Measurements from ENCODE around the gene MRPS17. TPM values are rescaled to one million over a fixed set of nuclear protein-coding genes. Genes with fewer than 3 reads are reported as not detected.

Gene MRPS17
- polyA plus RNA-seq, 1 donor (not counting 4 experiments of a cell fraction or from before 2014, with no cell fraction given), result 40.8 TPM

DNA sequence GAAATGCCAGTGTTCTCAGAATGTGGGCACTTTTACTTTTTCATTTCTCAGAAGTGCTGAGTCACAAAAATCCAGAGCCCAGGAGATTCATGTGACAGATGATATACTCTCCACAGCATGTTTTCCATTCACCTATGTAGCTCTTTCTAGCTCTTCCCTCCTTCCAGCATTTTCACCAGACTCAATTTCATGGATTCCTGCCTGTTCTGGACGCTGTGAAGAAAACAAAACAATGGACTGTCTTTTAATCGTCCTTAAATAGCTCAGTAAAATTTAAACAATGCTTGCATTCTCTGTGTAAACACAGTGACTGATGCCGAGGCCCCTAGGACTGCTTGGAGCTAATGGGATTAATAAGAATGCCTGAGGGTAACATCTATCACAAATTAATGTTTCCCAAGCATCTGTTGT, 38.9 kb upstream of the MRPS17 start:
- H2AFZ ChIP-seq (ENCODE audit: control insufficient read depth, low read length), result no peak overlapping the region
- no peak overlapping the region for H3K4me3 ChIP-seq (ENCODE audit: control insufficient read depth in 2 of 3, extremely low read depth in 1 of 3, insufficient read depth in 2 of 3, low read depth in 1 of 3, low read length in 3 of 3)
- H3K9me3 ChIP-seq (ENCODE audit: control insufficient read depth, low read depth, low read length), result no peaks in the 10 kb centered on the region
- H3K4me2 ChIP-seq (ENCODE audit: control insufficient read depth, extremely low read depth, insufficient read depth, low read depth, low read length), result no peak overlapping the region
- no peak for DNase-seq (ENCODE audit: low read depth, low spot score)
- no peak for FAIRE-seq
- H3K79me2 ChIP-seq (ENCODE audit: control insufficient read depth, insufficient read depth, low read length), result no peaks in the 10 kb centered on the region
- no peaks in the 10 kb centered on the region for H3K4me1 ChIP-seq (ENCODE audit: control insufficient read depth, extremely low read depth, insufficient read depth, low read length)
- no peaks in the 10 kb centered on the region for H3K27me3 ChIP-seq (ENCODE audit: control insufficient read depth, extremely low read depth, insufficient read depth, low read length)
- dilution Hi-C loops (cut with MboI; ENCODE audit: extremely low pct_ligation_motif_present, low sequenced_read_pairs), result no loop called here
- no peaks in the 10 kb centered on the region for H3K36me3 ChIP-seq (ENCODE audit: control insufficient read depth in 2 of 2, extremely low read depth in 1 of 2, insufficient read depth in 2 of 2, low read length in 2 of 2)
- no peaks in the 10 kb centered on the region for H4K20me1 ChIP-seq (ENCODE audit: control insufficient read depth, extremely low read depth, insufficient read depth, low read length)
- H3K9ac ChIP-seq (ENCODE audit: control insufficient read depth, extremely low read depth, insufficient read depth, low read length), result no peak overlapping the region
- H3K27ac ChIP-seq (ENCODE audit: control insufficient read depth, insufficient read depth, low read length), result no peak overlapping the region
- H3K9me1 ChIP-seq (ENCODE audit: control insufficient read depth, extremely low read depth, insufficient read depth, low read length), result no peaks in the 10 kb centered on the region
- TF ChIP-seq, protein P1, sequence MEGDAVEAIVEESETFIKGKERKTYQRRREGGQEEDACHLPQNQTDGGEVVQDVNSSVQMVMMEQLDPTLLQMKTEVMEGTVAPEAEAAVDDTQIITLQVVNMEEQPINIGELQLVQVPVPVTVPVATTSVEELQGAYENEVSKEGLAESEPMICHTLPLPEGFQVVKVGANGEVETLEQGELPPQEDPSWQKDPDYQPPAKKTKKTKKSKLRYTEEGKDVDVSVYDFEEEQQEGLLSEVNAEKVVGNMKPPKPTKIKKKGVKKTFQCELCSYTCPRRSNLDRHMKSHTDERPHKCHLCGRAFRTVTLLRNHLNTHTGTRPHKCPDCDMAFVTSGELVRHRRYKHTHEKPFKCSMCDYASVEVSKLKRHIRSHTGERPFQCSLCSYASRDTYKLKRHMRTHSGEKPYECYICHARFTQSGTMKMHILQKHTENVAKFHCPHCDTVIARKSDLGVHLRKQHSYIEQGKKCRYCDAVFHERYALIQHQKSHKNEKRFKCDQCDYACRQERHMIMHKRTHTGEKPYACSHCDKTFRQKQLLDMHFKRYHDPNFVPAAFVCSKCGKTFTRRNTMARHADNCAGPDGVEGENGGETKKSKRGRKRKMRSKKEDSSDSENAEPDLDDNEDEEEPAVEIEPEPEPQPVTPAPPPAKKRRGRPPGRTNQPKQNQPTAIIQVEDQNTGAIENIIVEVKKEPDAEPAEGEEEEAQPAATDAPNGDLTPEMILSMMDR (optimal IDR thresholded peaks at IDR 0.05 in 1 of 3, IDR thresholded peaks at IDR 0.05 in 1 of 3, conservative IDR thresholded peaks at IDR 0.05 in 1 of 3; ENCODE audit: extremely low read depth in 1 of 3, insufficient read depth in 2 of 3, low read length in 3 of 3), result no peak
- no peak for TF ChIP-seq EZH2 (IDR thresholded peaks at IDR 0.05; ENCODE audit: low read length)

DNA sequence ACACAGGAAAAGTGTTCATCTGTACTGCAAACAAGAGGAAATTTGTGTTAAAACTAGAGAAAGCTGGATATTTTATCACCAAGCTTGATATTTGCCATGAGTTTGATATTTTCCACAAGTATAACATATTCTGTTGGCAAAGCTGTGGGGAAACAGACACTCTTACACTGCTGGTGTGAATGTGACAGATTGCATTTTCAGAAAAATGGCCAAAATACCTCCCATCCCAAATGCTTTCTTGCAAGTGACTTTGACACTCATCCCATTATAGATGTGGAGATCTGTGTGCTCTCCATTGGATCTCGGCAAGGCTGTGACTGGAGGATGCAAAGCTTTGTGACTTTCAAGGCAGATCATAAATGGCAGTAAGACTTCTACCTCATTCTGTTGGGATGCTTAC, 33.9 kb upstream of the MRPS17 start:
- dilution Hi-C loops (cut with MboI; ENCODE audit: extremely low pct_ligation_motif_present, low sequenced_read_pairs), result no loop called here
- Histone ChIP-seq H3K4me1 (ENCODE audit: control insufficient read depth, extremely low read depth, insufficient read depth, low read length) (no peaks in the 10 kb centered on the region), H2AFZ (ENCODE audit: control insufficient read depth, low read length) (no peak overlapping the region), H3K9ac (ENCODE audit: control insufficient read depth, extremely low read depth, insufficient read depth, low read length) (no peak overlapping the region), H4K20me1 (ENCODE audit: control insufficient read depth, extremely low read depth, insufficient read depth, low read length) (no peaks in the 10 kb centered on the region), H3K79me2 (ENCODE audit: control insufficient read depth, insufficient read depth, low read length) (no peaks in the 10 kb centered on the region), H3K27ac (ENCODE audit: control insufficient read depth, insufficient read depth, low read length) (no peak overlapping the region), H3K9me1 (ENCODE audit: control insufficient read depth, extremely low read depth, insufficient read depth, low read length) (no peaks in the 10 kb centered on the region), H3K27me3 (ENCODE audit: control insufficient read depth, extremely low read depth, insufficient read depth, low read length) (no peaks in the 10 kb centered on the region), H3K36me3 (ENCODE audit: control insufficient read depth in 2 of 2, extremely low read depth in 1 of 2, insufficient read depth in 2 of 2, low read length in 2 of 2) (no peaks in the 10 kb centered on the region), H3K4me2 (ENCODE audit: control insufficient read depth, extremely low read depth, insufficient read depth, low read depth, low read length) (no peak overlapping the region), H3K4me3 (ENCODE audit: control insufficient read depth in 2 of 3, extremely low read depth in 1 of 3, insufficient read depth in 2 of 3, low read depth in 1 of 3, low read length in 3 of 3) (no peak overlapping the region), H3K9me3 (ENCODE audit: control insufficient read depth, low read depth, low read length) (no peaks in the 10 kb centered on the region)
- no peak for TF ChIP-seq EZH2 (IDR thresholded peaks at IDR 0.05; ENCODE audit: low read length)
- TF ChIP-seq, protein P1 (optimal IDR thresholded peaks at IDR 0.05 in 1 of 3, IDR thresholded peaks at IDR 0.05 in 1 of 3, conservative IDR thresholded peaks at IDR 0.05 in 1 of 3; ENCODE audit: extremely low read depth in 1 of 3, insufficient read depth in 2 of 3, low read length in 3 of 3), result no peak
- DNase-seq (ENCODE audit: low read depth, low spot score) (no peak), FAIRE-seq (no peak)
